ENCODE results near the gene SH2D4B. TPM values are rescaled to one million over a fixed set of nuclear protein-coding genes. Genes with fewer than 3 reads are reported as not detected.

The SH2D4B gene
- total RNA-seq, 3 donors from 2014 or later (not counting 1 experiment from before 2014, with no cell fraction given), result 0.19 to 0.30 (median 0.27) TPM

- Mint-ChIP-seq H3K27ac (peak overlapping the region; percentile 77 to 87), H3K4me1 (peaks cover 29 to 41% of the 10 kb centered on the region in 2 donors), H3K27me3 (ENCODE audit: low read depth in 2 of 2) (no peaks in the 10 kb centered on the region), H3K36me3 (peaks cover 13% of the 10 kb centered on the region), H3K4me3 (no peak overlapping the region), H3K9me3 (no peaks in the 10 kb centered on the region)
- ATAC-seq (no peak), DNase-seq (no peak)
- intact Hi-C loops (cut with micrococcal nuclease), result no loop called here
- H3K4me1 ChIP-seq (ENCODE audit: control insufficient read depth, insufficient read depth, low read length), result peaks cover 10% of the 10 kb centered on the region
- peaks cover 90% of the 10 kb centered on the region for H3K36me3 ChIP-seq (ENCODE audit: control insufficient read depth, insufficient read depth, low read length)
- no peaks in the 10 kb centered on the region for H3K27me3 ChIP-seq (ENCODE audit: control insufficient read depth, insufficient read depth, low read length)
- TF ChIP-seq CTCF (IDR thresholded peaks at IDR 0.05), result no peak
- no peaks in the 10 kb centered on the region for H3K9me3 ChIP-seq (ENCODE audit: control insufficient read depth, insufficient read depth, low read length)
- H3K27ac ChIP-seq (ENCODE audit: low read length), result no peak overlapping the region
- H3K4me3 ChIP-seq (ENCODE audit: low read length), result no peak overlapping the region
- 96% methylated on average over 10 of the region's 10 CpGs for WGBS (ENCODE audit: insufficient coverage)
These were observed 25.6 kb upstream of the SH2D4B start for GRCh38 chr10:80512031-80512526.

- Mint-ChIP-seq H3K4me3 (no peak overlapping the region), H3K27me3 (ENCODE audit: low read depth in 2 of 2) (no peaks in the 10 kb centered on the region), H3K9me3 (no peaks in the 10 kb centered on the region), H3K27ac (peak overlapping the region in 1 of 2 donors; percentile 87), H3K4me1 (peaks cover 35 to 42% of the 10 kb centered on the region in 2 donors), H3K36me3 (peaks cover 15% of the 10 kb centered on the region)
- Histone ChIP-seq H3K27ac (ENCODE audit: low read length) (no peak overlapping the region), H3K27me3 (ENCODE audit: control insufficient read depth, insufficient read depth, low read length) (no peaks in the 10 kb centered on the region), H3K9me3 (ENCODE audit: control insufficient read depth, insufficient read depth, low read length) (no peaks in the 10 kb centered on the region), H3K36me3 (ENCODE audit: control insufficient read depth, insufficient read depth, low read length) (peaks cover 93% of the 10 kb centered on the region), H3K4me1 (ENCODE audit: control insufficient read depth, insufficient read depth, low read length) (peaks cover 13% of the 10 kb centered on the region), H3K4me3 (ENCODE audit: low read length) (no peak overlapping the region)
- ATAC-seq, result no peak
- TF ChIP-seq CTCF (IDR thresholded peaks at IDR 0.05), result no peak
- intact Hi-C loops (cut with micrococcal nuclease), result no loop called here
- 94% methylated on average over 6 of the region's 6 CpGs for WGBS (ENCODE audit: insufficient coverage)
- DNase-seq, result no peak
These were observed 24.6 kb upstream of the SH2D4B start for GRCh38 chr10:80513106-80513505.

- peaks cover 11% of the 10 kb centered on the region for H3K36me3 Mint-ChIP-seq
These were observed 22.2 kb upstream of the SH2D4B start for GRCh38 chr10:80515511-80515910.

More at GRCh38 chr10:80515511-80515910, 22.2 kb upstream of the SH2D4B start:
- Histone ChIP-seq H3K4me3 (ENCODE audit: low read length) (no peak overlapping the region), H3K36me3 (ENCODE audit: control insufficient read depth, insufficient read depth, low read length) (peaks cover 91% of the 10 kb centered on the region), H3K4me1 (ENCODE audit: control insufficient read depth, insufficient read depth, low read length) (peaks cover 30% of the 10 kb centered on the region), H3K27ac (ENCODE audit: low read length) (no peak overlapping the region), H3K9me3 (ENCODE audit: control insufficient read depth, insufficient read depth, low read length) (no peaks in the 10 kb centered on the region), H3K27me3 (ENCODE audit: control insufficient read depth, insufficient read depth, low read length) (no peaks in the 10 kb centered on the region)
- H3K27me3 Mint-ChIP-seq (ENCODE audit: low read depth in 2 of 2), result no peaks in the 10 kb centered on the region
- 95% methylated on average over 5 of the region's 5 CpGs for WGBS (ENCODE audit: insufficient coverage)
- ATAC-seq, result no peak
- TF ChIP-seq CTCF (IDR thresholded peaks at IDR 0.05), result no peak
- no peaks in the 10 kb centered on the region for H3K9me3 Mint-ChIP-seq
- peak overlapping the region; percentile 40 to 79 for H3K27ac Mint-ChIP-seq
- DNase-seq, result no peak
- intact Hi-C loops (cut with micrococcal nuclease), result no loop called here
- H3K4me1 Mint-ChIP-seq, result peaks cover 52 to 57% of the 10 kb centered on the region in 2 donors
- no peak overlapping the region for H3K4me3 Mint-ChIP-seq
